GM18909 (cell line): ENCODE data around the gene BSX.

Experiments
- ATAC-seq: cut with Tn5 transposase; IDR thresholded peaks from one replicate; pipeline ENCODE4 v1.9.1; 2021; ENCODE audit warnings: mild to moderate bottlenecking; ENCODE audit not compliant: unreplicated experiment, poor library complexity

BSX gene

GRCh38 chr11:122981388-122982264 lies at the start of gene BSX:
TSS of gene BSX (minus strand) at chr11:122981834. CDS start at chr11:122981671, 163 bp downstream.
- no peak for ATAC-seq

GRCh38 chr11:123030517-123030916 lies 48.9 kb upstream of the BSX start:
- no peak for ATAC-seq

- no peak for ATAC-seq
Observed at GRCh38 chr11:123020968-123021367, 39.3 kb upstream of the BSX start.

GRCh38 chr11:123018702-123019101 lies 37.1 kb upstream of the BSX start:
- no peak for ATAC-seq

- no peak for ATAC-seq
Observed at GRCh38 chr11:123011510-123011909, 29.9 kb upstream of the BSX start.

GRCh38 chr11:123006860-123007542 lies 25.4 kb upstream of the BSX start:
- no peak for ATAC-seq

- ATAC-seq = no peak
Observed at GRCh38 chr11:123000721-123001120, 19.1 kb upstream of the BSX start.

GRCh38 chr11:122998727-122999366 lies 17.2 kb upstream of the BSX start:
- no peak for ATAC-seq

GRCh38 chr11:122995526-122995925 lies 13.9 kb upstream of the BSX start:
- ATAC-seq = no peak

GRCh38 chr11:122984186-122985011 lies 2.8 kb upstream of the BSX start:
- no peak for ATAC-seq

- ATAC-seq = no peak
Observed at GRCh38 chr11:122983438-122984185, 2.0 kb upstream of the BSX start.

GRCh38 chr11:122979815-122980595 lies 1.6 kb downstream of the BSX start:
- no peak for ATAC-seq

- ATAC-seq = no peak
Observed at GRCh38 chr11:122979103-122979814, 2.4 kb downstream of the BSX start.

- ATAC-seq = no peak
Observed at GRCh38 chr11:122978299-122978620, 3.4 kb downstream of the BSX start.

- ATAC-seq = no peak
Observed at GRCh38 chr11:122977470-122978298, 4.0 kb downstream of the BSX start.

- ATAC-seq = no peak
Observed at GRCh38 chr11:122976734-122977469, 4.7 kb downstream of the BSX start.
